Kidney capillary endothelial cell (primary cell): Measurements from ENCODE around the gene XNDC1N.
"Not testable (repeated sequence)": the region's sequence is repeated elsewhere in the genome, so short reads cannot be mapped to it uniquely, and the experiment has no call there.

ENCODE experiments used
- DNase-seq: peaks from one replicate; pipeline ENCODE4 v3.0.0-alpha.2; 2018; ENCODE audit warnings: low spot score

XNDC1N gene

GRCh38 chr11:71933141-71933933 lies 4.9 kb upstream of the XNDC1N start:
- no peak for DNase-seq

DNA sequence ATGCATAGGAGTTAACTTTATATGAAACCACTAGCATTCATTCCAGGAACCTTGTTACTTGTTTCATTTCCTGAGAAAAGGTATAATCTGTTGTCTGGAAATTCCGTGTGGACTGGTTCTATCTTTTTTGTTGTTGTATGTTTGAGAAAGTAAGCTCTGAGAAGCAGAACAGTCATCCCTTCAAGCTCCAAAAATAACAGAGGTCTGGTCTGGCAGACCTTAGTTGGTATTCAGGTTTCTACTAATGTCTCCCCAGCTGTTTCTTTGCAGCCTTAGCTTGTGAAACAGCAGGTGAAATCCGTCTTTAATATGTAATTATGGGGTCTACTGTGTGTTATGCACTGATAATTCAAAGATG lies 2.8 kb upstream of the XNDC1N start:
- DNase-seq = no peak

DNA sequence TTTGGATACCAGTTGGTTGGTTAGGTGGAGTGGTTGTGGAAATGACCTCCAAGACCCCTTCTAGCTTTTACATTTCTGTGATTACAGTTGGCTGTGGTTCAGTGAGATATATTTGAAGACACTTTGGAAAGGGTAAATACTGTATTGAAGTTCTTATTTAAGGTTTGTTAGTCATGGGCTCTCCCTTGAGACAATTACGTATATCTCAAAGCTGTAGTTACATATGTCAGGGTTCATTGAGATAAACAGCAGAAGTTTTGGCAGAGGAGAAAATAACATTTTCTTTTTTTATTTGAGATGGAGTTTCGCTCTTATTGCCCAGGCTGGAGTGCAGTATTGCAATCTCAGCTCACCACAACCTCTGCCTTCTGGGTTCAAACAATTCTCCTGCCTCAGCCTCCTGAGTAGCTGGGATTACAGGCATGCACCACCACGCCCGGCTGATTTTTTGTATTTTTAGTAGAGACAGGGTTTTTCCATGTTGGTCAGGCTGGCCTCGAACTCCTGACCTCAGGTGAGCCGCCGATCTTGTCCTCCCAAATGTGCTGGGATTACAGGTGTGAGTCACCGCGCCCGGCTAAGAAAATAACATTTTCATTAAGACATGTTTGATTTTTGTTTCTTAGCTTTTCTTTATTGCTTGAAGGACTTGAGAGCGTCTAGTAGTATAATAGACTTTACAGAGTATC lies 2.3 kb upstream of the XNDC1N start:
- no peak for DNase-seq

DNA sequence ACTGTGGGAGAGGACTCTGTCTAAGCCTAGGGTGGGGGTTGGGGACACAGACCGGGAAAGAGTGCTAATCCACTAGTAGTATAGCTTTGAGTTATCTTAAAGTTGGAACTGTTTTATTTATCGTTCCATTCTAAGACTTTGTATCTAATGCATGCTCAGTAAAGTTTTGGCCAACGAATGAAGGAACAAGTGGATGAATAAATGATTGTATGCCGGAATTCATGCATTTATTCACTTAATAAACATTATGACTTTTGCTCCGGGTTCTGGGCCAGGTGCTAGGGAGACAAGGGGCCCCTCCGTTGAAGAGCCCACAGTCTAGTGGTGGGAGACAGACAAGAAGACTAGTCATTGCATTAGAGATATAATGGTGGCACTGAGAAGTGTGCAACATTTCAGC lies 1.1 kb upstream of the XNDC1N start:
- no peak for DNase-seq

- DNase-seq = peak; percentile 93
Observed at GRCh38 chr11:71928737-71929443, 496 bp upstream of the XNDC1N start, which contains the start of gene RNF121. Gene RNF121, plus strand, starts transcription at chr11:71929046. Its CDS starts 16 bp downstream, at chr11:71929062.

DNA sequence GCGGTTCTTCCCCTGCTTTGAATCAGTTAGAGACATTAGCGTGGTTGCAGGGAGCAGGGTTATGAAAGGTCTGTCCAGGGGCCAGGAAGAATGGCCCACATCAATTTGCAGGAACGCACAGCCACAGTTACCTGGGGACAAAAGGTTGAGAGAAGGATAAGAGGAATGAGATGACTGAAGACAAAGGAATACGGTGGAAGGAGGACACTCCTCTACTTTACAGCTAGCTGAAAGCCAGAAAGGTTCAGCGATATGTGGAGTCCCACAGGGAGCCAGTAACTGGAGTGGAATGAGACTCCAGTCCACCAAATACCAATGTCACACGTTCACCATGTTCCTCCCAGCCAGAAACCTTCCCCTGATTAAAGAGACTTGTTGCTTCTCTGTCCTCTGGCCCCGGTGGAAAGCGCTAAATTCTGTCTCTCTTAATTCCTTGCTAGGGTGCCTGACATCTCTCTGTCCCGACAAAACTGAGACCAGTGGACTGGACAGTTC lies 10.7 kb downstream of the XNDC1N start:
- DNase-seq = no peak

- DNase-seq = no peak
Observed at GRCh38 chr11:71914617-71915189, 13.7 kb downstream of the XNDC1N start.

GRCh38 chr11:71913756-71914526 lies 14.5 kb downstream of the XNDC1N start:
- DNase-seq = no peak

GRCh38 chr11:71911986-71912340 lies 16.4 kb downstream of the XNDC1N start:
- not testable (repeated sequence) for DNase-seq

DNA sequence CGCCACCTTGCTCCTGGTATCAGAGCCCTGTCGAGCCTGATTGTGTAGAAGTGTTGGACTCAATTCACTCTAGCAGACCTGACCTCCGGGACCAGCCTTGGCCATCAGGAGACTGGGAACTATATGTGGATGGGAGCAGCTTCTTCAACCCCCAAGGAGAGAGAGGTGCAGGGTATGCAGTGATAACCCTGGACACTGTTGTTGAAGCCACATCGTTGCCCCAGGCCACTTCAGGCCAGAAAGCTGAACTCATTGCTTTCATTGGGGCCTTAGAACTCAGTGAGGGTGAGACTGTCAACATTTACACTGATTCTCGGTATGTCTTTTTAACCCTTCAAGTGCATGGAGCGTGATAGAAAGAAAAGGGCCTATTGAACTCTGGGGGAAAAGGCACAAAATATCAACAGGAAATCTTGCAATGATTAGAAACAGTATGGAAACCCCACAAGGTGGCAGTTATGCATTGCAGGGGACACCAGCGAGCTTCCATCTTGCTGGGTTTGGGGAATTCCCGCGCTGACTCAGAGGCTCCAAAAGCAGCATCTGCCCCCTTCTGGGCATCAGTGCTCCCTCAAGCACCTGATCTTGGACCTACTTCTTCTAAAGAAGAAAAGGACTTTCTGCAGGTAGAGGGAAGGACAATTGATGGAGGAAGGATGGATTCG lies 16.9 kb downstream of the XNDC1N start:
- DNase-seq = not testable (repeated sequence)

- DNase-seq = not testable (repeated sequence)
Observed at GRCh38 chr11:71910775-71911174, 17.6 kb downstream of the XNDC1N start.

- no peak for DNase-seq
Observed at GRCh38 chr11:71908218-71908617, 20.2 kb downstream of the XNDC1N start.

DNA sequence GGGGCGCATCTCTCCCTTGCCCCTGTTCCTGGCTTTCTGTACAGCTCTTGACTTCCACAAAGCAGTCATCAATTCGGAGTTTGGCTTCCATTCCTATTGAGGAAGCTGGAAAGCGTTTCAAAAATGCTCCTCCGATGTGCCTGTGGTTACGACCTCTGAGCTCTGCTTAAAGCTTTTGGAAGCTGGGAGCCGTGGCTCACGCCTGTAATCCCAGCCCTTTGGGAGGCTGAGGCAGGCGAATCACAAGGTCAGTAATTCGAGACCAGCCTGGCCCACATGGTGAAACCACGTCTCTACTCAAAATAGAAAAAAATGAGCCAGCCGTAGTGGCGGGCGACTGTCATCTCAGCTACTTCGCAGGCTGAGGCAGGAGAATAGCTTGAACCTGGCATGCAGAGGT lies 27.3 kb downstream of the XNDC1N start:
- DNase-seq = not testable (repeated sequence)

- no peak for DNase-seq
Observed at GRCh38 chr11:71895961-71896360, 32.4 kb downstream of the XNDC1N start.

GRCh38 chr11:71889181-71889872 lies 39.1 kb downstream of the XNDC1N start:
- DNase-seq = not testable (repeated sequence)

DNA sequence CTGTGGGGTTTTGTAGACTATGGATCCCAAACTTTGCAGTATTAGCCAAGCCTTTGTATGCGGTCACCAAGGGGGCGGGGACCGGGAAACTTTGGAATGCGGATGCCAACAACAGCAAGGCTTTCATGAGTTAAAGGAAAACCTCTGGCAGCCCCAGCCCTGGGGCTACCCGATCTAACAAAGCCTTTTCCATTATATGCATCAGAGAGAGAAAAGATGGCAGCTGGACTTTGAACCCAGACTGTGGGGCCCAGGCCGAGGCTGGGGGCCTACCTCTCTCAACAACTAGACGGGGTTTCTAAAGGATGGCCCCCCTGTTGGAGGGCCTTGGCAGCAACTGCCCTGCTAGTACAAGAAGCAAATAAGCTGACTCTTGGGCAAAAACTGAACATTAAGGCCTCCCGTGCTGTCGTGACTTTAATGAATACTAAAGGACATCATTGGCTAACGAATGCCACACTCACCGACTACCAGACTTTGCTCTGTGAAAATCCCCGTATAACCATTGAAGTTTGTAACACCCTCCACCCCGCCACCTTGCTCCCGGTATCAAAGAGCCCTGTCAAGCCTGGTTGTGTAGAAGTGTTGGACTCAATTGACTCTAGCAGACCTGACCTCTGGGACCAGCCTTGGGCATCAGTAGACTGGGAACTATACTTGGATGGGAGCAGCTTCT lies 39.9 kb downstream of the XNDC1N start:
- DNase-seq = not testable (repeated sequence)

- not testable (repeated sequence) for DNase-seq
Observed at GRCh38 chr11:71885806-71886205, 42.6 kb downstream of the XNDC1N start.
